Measurements from ENCODE around the gene NDUFA11.

GRCh38 chr19:5857203-5858081 is 46.1 kb downstream of the NDUFA11 start:
- TF ChIP-seq, protein P1, sequence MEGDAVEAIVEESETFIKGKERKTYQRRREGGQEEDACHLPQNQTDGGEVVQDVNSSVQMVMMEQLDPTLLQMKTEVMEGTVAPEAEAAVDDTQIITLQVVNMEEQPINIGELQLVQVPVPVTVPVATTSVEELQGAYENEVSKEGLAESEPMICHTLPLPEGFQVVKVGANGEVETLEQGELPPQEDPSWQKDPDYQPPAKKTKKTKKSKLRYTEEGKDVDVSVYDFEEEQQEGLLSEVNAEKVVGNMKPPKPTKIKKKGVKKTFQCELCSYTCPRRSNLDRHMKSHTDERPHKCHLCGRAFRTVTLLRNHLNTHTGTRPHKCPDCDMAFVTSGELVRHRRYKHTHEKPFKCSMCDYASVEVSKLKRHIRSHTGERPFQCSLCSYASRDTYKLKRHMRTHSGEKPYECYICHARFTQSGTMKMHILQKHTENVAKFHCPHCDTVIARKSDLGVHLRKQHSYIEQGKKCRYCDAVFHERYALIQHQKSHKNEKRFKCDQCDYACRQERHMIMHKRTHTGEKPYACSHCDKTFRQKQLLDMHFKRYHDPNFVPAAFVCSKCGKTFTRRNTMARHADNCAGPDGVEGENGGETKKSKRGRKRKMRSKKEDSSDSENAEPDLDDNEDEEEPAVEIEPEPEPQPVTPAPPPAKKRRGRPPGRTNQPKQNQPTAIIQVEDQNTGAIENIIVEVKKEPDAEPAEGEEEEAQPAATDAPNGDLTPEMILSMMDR (tag by site-specific recombination; IDR thresholded peaks at IDR 0.05): no peak
- TF ChIP-seq, protein P2, sequence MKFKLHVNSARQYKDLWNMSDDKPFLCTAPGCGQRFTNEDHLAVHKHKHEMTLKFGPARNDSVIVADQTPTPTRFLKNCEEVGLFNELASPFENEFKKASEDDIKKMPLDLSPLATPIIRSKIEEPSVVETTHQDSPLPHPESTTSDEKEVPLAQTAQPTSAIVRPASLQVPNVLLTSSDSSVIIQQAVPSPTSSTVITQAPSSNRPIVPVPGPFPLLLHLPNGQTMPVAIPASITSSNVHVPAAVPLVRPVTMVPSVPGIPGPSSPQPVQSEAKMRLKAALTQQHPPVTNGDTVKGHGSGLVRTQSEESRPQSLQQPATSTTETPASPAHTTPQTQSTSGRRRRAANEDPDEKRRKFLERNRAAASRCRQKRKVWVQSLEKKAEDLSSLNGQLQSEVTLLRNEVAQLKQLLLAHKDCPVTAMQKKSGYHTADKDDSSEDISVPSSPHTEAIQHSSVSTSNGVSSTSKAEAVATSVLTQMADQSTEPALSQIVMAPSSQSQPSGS (tag by site-specific recombination; IDR thresholded peaks at IDR 0.05; ENCODE audit: low read depth): no peak
- no peak for TF ChIP-seq TSHZ1 (tag by site-specific recombination; IDR thresholded peaks at IDR 0.05; ENCODE audit: borderline replicate concordance)
- no peak for TF ChIP-seq PBX3 (CRISPR knock-in tag; IDR thresholded peaks at IDR 0.05)
- TF ChIP-seq, protein P3, sequence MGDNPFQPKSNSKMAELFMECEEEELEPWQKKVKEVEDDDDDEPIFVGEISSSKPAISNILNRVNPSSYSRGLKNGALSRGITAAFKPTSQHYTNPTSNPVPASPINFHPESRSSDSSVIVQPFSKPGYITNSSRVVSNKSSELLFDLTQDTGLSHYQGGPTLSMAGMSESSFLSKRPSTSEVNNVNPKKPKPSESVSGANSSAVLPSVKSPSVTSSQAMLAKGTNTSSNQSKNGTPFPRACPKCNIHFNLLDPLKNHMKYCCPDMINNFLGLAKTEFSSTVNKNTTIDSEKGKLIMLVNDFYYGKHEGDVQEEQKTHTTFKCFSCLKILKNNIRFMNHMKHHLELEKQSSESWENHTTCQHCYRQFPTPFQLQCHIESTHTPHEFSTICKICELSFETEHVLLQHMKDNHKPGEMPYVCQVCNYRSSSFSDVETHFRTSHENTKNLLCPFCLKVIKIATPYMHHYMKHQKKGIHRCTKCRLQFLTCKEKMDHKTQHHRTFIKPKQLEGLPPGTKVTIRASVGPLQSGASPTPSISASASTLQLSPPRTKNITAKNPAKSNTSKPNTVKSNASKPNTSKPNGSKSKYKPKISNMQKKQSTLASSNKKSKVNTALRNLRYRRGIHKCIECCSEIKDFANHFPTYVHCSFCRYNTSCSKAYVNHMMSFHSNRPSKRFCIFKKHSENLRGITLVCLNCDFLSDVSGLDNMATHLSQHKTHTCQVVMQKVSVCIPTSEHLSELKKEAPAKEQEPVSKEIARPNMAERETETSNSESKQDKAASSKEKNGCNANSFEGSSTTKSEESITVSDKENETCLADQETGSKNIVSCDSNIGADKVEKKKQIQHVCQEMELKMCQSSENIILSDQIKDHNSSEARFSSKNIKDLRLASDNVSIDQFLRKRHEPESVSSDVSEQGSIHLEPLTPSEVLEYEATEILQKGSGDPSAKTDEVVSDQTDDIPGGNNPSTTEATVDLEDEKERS (tag by site-specific recombination; IDR thresholded peaks at IDR 0.05): no peak
- TF ChIP-seq BCL11A (tag by site-specific recombination; IDR thresholded peaks at IDR 0.05; ENCODE audit: low read depth): no peak
- TF ChIP-seq ZNF19 (tag by site-specific recombination; IDR thresholded peaks at IDR 0.05; ENCODE audit: low read depth): no peak
- TF ChIP-seq HOXD13 (CRISPR knock-in tag; IDR thresholded peaks at IDR 0.05; ENCODE audit: borderline replicate concordance): no peak
- TF ChIP-seq, protein P4, sequence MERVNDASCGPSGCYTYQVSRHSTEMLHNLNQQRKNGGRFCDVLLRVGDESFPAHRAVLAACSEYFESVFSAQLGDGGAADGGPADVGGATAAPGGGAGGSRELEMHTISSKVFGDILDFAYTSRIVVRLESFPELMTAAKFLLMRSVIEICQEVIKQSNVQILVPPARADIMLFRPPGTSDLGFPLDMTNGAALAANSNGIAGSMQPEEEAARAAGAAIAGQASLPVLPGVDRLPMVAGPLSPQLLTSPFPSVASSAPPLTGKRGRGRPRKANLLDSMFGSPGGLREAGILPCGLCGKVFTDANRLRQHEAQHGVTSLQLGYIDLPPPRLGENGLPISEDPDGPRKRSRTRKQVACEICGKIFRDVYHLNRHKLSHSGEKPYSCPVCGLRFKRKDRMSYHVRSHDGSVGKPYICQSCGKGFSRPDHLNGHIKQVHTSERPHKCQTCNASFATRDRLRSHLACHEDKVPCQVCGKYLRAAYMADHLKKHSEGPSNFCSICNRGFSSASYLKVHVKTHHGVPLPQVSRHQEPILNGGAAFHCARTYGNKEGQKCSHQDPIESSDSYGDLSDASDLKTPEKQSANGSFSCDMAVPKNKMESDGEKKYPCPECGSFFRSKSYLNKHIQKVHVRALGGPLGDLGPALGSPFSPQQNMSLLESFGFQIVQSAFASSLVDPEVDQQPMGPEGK (tag by site-specific recombination; IDR thresholded peaks at IDR 0.05): no peak
- TF ChIP-seq, protein P5, sequence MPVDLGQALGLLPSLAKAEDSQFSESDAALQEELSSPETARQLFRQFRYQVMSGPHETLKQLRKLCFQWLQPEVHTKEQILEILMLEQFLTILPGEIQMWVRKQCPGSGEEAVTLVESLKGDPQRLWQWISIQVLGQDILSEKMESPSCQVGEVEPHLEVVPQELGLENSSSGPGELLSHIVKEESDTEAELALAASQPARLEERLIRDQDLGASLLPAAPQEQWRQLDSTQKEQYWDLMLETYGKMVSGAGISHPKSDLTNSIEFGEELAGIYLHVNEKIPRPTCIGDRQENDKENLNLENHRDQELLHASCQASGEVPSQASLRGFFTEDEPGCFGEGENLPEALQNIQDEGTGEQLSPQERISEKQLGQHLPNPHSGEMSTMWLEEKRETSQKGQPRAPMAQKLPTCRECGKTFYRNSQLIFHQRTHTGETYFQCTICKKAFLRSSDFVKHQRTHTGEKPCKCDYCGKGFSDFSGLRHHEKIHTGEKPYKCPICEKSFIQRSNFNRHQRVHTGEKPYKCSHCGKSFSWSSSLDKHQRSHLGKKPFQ (tag by site-specific recombination; IDR thresholded peaks at IDR 0.05): no peak
- TF ChIP-seq YY1 (tag by site-specific recombination; IDR thresholded peaks at IDR 0.05): no peak
- no peak for TF ChIP-seq ZBTB1 (tag by site-specific recombination; IDR thresholded peaks at IDR 0.05)
